Parathyroid adenoma (tissue), 2 donors: ENCODE measurements around the gene KANSL1L.

Experiments used
- H2AFZ ChIP-seq: fragments of 300-600 bp; sonication (generic); one replicate; pipeline ENCODE4 v1.7.0; 2017; ENCODE audit warnings: antibody characterized with exemption, mild to moderate bottlenecking
- H3K27ac ChIP-seq: fragments of 300-600 bp; sonication (generic); one replicate; pipeline ENCODE4 v1.7.0; 2017
- H3K27me3 ChIP-seq: fragments of 300-600 bp; sonication (generic); one replicate; pipeline ENCODE4 v1.7.0; 2017; ENCODE audit warnings: low read length; ENCODE audit not compliant: control insufficient read depth, insufficient read depth
- H3K36me3 ChIP-seq: fragments of 300-600 bp; sonication (generic); one replicate; pipeline ENCODE4 v1.7.0; 2017; ENCODE audit warnings: low read length; ENCODE audit not compliant: control insufficient read depth, insufficient read depth
- H3K4me1 ChIP-seq: fragments of 300-600 bp; sonication (generic); one replicate; pipeline ENCODE4 v1.7.0; 2017; ENCODE audit warnings: control low read depth
- H3K4me2 ChIP-seq: fragments of 300-600 bp; sonication (generic); one replicate; pipeline ENCODE4 v1.7.0; 2017; ENCODE audit warnings: low read length
- H3K4me3 ChIP-seq: fragments of 300-600 bp; sonication (generic); one replicate; pipeline ENCODE4 v1.7.0; 2017; ENCODE audit warnings: low read depth, low read length
- H3K79me2 ChIP-seq: fragments of 300-600 bp; sonication (generic); one replicate; pipeline ENCODE4 v1.7.0; 2017; ENCODE audit warnings: control low read depth
- H3K9ac ChIP-seq: fragments of 300-600 bp; sonication (generic); one replicate; pipeline ENCODE4 v1.7.0; 2017; ENCODE audit warnings: mild to moderate bottlenecking
- H3K9me3 ChIP-seq: fragments of 300-600 bp; sonication (generic); one replicate; pipeline ENCODE4 v1.7.0; 2017; ENCODE audit warnings: low read length; ENCODE audit not compliant: control insufficient read depth
- CTCF ChIP-seq: fragments of 300-600 bp; sonication (generic); IDR thresholded peaks from one replicate; pipeline ENCODE4 v1.7.0; 2017; ENCODE audit warnings: antibody characterized with exemption, mild to moderate bottlenecking
- donor health status: primary hyperparathyroidism.

Gene KANSL1L

GRCh38 chr2:209977386-209978239, 193.6 kb downstream of the KANSL1L start:
- H3K36me3 ChIP-seq = no peaks in the 10 kb centered on the region
- no peak overlapping the region for H3K4me2 ChIP-seq
- H3K4me3 ChIP-seq = no peak overlapping the region
- no peaks in the 10 kb centered on the region for H3K9me3 ChIP-seq
- no peaks in the 10 kb centered on the region for H3K4me1 ChIP-seq
- H3K79me2 ChIP-seq = peaks cover 7% of the 10 kb centered on the region
- no peak overlapping the region for H3K9ac ChIP-seq
- TF ChIP-seq CTCF = peak; percentile 56
- H3K27ac ChIP-seq = no peak overlapping the region
- no peaks in the 10 kb centered on the region for H3K27me3 ChIP-seq
- H2AFZ ChIP-seq = no peak overlapping the region

GRCh38 chr2:209976698-209977385, 194.4 kb downstream of the KANSL1L start:
- Histone ChIP-seq H2AFZ (no peak overlapping the region), H3K4me1 (no peaks in the 10 kb centered on the region), H3K79me2 (peaks cover 7% of the 10 kb centered on the region), H3K4me2 (no peak overlapping the region), H3K27ac (no peak overlapping the region), H3K36me3 (no peaks in the 10 kb centered on the region), H3K9me3 (no peaks in the 10 kb centered on the region), H3K4me3 (no peak overlapping the region), H3K9ac (no peak overlapping the region), H3K27me3 (no peaks in the 10 kb centered on the region)
- no peak for TF ChIP-seq CTCF

GRCh38 chr2:209974576-209974975, 196.6 kb downstream of the KANSL1L start:
- no peak overlapping the region for H3K27ac ChIP-seq
- no peak for TF ChIP-seq CTCF

GRCh38 chr2:209973328-209973727, 197.9 kb downstream of the KANSL1L start:
- TF ChIP-seq CTCF = no peak
- Histone ChIP-seq H3K4me3 (no peak overlapping the region), H3K79me2 (peaks cover 1% of the 10 kb centered on the region), H3K4me1 (no peaks in the 10 kb centered on the region), H3K9me3 (no peaks in the 10 kb centered on the region), H3K27me3 (no peaks in the 10 kb centered on the region), H3K4me2 (no peak overlapping the region), H2AFZ (no peak overlapping the region), H3K9ac (no peak overlapping the region), H3K27ac (no peak overlapping the region), H3K36me3 (no peaks in the 10 kb centered on the region)

More at GRCh38 chr2:209974576-209974975, 196.6 kb downstream of the KANSL1L start:
- H3K9ac ChIP-seq = no peak overlapping the region
- no peak overlapping the region for H3K4me3 ChIP-seq
- H3K36me3 ChIP-seq = no peaks in the 10 kb centered on the region
- H3K27me3 ChIP-seq = no peaks in the 10 kb centered on the region
- H3K9me3 ChIP-seq = no peaks in the 10 kb centered on the region
- no peaks in the 10 kb centered on the region for H3K4me1 ChIP-seq
- H3K4me2 ChIP-seq = no peak overlapping the region
- H3K79me2 ChIP-seq = peaks cover 7% of the 10 kb centered on the region
- no peak overlapping the region for H2AFZ ChIP-seq
